GM19463 (cell line): Measurements from ENCODE around the gene TRIP13.
A peak's percentile ranks its signal among the peaks of the same experiment; 100 is the strongest.

Experiments
- ATAC-seq: cut with Tn5 transposase; IDR thresholded peaks from one replicate; pipeline ENCODE4 v1.9.1; 2021; ENCODE audit warnings: mild to moderate bottlenecking, moderate library complexity; ENCODE audit not compliant: unreplicated experiment

TRIP13 gene

DNA sequence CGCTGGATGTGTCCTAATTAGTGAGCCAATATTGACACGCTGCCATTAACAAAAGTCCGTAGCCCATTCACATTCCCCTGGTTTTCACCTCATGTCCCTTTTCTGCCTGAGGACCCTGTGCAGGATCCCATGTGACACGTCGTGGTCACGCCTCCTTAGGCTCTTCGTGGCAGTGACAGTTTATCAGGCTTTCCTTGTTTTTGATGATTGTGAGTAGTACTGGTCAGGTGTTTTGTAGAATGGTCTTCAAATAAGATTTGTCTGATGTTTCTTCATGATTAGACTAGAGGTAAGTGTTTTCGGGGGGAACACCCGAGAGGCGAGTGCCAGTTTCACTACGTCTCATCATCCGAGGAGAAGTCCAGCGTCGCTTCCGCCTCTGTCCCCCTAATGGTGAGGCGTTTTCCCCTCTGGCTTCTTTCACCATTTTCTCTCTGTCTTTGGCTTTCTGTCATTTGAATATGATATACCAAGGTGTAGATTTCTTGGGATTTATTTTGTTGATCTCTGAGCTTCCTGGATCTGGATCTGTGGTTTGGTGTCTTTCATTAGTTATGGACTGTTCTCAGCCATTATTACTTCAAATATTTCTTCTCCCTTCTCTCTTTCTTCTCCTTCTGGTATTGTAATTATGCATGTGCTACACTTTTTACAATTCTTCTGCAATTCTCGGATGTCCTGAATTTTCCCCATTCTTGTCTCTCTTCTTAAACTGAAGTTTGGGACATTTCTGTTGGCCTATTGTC lies 57.3 kb downstream of the TRIP13 start:
- no peak for ATAC-seq

DNA sequence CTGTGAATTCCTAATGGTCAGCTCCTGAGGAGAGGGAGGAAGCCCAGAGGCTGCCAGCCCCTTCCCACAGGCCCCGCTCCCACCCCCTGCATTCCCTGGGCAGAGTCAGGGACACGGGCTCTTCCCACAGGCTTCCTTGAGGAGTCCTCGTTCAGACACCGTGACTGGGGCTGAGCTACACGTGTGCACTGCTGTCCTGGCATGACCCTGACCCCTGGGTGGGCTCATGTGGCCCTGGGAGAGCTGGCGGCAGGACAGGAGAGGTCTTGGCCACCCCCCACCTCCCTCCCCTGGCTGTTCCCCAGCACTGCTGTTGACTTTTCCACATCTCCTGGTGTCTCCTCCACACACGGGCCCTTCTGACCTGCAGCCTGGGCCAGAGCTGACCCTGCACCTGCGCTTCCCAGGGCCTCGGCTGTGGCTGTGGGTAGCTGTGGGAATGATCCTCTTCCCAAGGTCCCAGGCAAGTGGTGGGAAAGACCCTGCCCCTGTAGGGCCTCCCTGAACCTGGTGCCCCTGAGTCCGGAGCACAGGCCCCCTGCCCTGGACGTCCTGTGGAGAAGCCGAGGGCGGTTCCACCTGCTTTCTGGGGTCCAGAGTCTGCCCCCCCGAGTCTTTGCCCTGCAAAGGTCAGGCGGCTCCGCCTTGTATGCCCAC lies 59.4 kb downstream of the TRIP13 start:
- no peak for ATAC-seq

DNA sequence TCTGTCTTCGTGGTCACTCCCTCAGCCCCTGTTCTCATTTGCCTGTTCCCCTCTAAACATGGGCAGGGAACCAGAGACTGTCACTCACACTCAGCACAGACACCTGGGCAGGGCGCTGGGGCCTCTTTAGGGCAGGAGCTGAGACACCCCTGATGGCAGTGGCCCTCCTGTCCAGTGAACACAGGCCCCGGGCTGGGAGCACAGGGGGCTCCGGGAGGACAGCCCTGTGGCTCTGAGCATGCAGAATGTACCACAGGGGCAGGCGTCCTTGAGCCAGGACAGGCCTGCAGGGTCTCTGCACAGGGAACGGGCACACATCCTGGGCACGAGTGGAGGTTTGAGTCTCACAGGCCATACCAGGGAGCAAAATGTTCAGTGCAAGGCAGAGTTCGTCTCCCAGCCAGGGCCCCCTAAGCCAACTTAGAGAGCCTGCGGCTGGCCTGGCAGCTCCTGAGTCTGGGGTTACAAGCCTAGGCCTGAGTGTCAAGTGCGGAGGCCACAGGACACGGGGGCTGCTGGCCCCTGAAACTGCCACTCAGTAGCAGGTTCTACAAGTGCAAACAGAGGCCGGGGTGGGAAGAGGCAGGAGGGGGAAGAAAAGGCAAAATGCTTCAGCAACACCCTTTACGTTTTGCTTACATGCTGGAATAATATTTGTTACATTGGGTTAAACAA lies 60.0 kb downstream of the TRIP13 start:
- ATAC-seq = no peak

DNA sequence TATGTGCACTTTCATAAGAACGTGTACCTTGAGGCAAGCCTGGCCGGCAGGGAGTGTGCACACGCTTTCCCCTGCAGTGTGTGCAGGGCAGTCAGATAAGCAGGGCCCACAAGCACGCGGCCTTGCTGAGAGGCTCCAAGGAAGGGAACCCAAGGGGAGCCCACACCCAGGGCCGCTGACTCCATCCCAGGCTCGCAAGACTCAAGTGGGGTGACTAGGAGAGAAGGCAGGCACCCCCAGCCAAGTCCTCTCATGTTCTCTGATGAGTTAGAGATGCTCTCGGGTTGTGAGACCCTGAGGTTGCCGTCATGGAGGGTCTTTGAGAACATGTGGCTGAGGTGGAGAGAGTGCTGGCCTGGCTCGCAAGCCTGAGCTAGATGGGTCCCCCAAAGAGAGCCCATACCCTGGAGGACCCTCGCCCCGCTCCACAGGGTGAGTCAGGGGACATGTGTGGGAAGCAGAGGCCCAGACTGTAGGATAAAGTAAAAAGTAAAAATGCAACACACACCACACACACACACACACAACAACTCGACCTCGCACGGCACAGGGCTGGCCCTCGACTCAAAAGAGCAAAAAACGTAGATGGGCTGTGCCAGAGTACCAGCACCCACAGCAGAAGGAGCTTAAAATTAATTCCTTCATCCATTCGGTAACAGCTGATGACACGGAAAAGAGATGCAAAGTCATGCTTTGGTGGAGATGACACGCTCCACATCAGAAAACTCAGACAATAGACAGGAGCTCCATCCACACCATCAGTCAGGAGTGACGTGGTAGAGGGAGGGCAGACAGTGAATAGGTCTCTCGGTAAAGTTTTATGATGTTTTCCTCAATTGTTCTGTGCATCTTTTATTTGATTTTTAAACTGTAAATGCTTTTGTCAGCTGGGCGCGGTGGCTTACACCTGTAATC lies 61.1 kb downstream of the TRIP13 start:
- no peak for ATAC-seq

DNA sequence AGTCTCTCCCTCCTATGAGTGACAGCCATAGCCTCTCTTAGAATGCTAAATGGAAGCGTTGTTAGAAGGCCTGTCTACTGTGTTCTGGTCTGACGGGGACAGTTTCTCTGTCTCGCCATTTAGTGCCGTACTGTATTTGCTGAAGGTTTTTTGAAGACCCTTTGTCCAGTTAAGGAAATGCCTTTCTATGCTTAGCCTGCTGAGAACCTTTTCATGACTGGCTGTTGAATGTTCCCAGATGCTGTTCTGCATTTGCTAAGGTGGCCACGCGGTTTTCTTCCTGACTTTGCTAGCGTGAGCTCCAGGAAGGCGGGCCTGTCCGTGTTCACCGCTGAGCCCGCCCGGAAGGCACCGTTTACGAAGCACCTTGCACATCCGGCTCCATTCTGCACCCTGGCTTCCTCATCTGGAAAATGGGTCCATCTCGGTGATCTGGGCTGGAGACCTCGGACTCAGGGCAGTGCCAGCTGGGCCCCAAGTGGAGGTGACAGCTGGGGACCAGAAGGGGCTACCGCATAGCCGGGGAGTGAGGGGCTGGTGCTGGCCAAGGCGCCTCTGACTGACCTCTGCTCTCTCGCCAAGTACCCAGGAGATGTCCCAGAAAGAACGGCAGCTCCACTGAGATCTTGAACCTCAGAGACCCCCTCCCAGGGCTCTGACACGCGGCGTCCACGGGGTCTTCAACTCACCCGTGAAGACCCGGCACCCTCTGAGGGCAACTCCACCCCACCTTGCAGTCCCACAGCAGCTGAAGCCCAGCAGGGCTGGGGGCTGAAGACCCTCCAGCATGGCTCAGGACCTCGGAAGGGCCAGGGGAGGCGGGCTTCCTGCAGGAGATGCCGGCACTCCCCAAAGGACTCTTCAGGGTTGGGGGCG lies 63.4 kb downstream of the TRIP13 start:
- ATAC-seq = no peak

DNA sequence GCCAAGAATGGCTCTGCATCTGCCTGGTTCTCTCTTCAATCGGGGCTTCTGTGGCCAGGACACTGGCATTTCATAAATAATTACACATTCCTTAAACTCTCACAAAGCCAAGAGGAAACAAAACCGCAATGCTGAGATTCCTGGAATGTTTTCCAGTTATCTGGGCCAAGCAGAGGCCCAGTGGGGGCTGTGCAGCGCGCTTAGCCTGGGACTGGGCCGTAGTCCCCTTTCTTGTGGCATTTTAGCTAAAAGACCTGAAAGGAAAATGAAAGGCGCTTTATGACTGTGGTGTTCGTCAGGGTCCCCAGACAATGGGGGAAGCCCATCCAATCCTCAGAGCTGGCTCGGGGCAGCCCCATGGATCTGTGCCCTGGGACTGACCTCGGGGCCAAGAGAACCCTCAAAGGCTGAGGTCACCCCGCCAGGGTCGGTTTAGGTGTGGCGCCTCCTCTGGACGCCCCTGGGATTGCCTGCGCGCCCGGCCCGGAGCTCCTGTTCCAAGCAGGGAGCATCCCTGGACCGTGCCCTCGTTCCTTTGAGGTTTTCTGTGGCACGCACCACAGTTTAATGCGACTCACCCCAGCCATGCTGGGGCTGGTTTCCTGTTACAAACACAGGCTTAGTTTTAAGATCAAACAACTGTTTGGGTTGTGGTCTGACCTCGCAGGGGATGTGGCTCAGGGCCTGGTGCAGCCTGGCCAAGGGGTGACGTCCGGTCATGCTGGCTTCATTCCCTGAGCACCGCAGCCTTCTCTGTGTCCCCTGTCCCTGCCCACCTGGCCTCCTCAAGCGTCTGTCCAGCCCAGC lies 64.5 kb downstream of the TRIP13 start:
- ATAC-seq = peak; percentile 78

DNA sequence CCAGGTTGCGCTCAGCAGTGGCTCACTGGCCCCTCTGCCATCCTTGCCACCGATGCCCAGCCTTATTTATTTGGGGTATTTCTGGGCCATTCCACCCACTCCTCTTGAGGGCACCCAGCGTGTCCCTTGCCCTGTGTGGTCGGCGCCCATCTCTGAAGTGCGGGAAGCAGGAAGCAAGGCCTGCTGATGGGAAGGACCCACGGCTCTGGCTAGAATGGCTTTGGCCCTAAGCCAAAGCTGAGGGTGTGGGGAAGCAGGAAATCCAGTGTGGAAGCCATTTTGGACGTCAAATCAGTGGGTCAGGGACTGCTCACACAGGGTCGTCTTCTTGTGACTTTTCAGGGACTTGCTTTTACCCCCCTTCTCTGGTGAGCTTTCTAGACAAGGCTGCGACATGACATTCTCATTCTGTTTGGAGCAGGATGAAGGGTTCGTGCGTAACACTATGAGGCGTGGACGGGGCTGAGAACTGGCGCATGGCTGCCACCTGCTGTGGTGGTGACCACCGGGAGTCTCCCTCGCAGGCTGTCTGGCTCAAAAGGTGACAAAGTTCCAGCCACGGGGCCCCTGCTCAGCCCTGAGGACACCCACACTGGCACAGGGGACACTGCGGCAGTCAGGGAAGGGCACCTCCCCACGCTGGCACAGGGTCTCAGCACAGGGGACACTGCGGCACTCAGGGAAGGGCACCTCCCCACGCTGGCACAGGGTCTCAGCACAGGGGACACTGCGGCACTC lies 65.2 kb downstream of the TRIP13 start:
- no peak for ATAC-seq

DNA sequence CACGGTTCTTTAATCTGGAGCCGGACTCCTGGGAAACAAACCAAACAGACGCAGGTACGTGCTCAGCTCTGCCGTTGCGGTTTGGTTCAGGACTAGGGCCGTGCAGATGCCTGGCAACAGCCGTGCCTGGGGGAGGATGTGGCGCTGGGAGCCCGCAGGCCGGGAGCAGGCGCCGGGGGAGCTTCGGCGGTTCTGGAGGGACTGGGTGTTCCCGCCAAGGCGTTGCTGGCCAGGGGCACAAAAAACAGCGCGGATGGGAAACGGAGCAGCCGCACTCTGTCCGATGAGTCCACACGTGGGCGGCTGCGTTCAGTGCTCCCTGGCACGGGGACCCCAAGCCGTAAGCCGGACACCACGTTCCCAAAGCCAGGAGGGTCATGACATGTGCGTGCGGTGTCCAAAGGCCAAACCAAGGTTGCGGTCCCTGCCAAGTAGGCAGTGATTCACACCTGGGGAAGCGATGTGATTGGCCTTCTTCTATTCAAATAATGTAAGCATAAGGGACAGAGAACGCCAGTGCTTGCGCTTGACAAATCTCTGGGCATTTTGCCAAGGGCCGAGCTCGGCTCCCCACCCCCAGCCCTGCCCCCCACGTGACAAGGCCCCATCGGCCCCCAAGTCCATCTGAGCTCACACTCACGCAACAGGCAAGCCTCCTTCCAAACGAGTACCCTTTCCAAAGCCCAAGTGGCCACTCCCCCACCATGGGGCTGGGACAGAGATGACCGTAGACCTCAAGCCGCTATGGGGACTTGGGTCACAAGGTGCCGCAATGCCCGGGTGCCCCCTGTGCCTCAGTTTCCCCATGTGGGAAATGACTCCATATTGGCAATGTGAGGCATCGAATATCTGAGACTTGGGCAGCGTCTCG lies 66.3 kb downstream of the TRIP13 start:
- no peak for ATAC-seq

DNA sequence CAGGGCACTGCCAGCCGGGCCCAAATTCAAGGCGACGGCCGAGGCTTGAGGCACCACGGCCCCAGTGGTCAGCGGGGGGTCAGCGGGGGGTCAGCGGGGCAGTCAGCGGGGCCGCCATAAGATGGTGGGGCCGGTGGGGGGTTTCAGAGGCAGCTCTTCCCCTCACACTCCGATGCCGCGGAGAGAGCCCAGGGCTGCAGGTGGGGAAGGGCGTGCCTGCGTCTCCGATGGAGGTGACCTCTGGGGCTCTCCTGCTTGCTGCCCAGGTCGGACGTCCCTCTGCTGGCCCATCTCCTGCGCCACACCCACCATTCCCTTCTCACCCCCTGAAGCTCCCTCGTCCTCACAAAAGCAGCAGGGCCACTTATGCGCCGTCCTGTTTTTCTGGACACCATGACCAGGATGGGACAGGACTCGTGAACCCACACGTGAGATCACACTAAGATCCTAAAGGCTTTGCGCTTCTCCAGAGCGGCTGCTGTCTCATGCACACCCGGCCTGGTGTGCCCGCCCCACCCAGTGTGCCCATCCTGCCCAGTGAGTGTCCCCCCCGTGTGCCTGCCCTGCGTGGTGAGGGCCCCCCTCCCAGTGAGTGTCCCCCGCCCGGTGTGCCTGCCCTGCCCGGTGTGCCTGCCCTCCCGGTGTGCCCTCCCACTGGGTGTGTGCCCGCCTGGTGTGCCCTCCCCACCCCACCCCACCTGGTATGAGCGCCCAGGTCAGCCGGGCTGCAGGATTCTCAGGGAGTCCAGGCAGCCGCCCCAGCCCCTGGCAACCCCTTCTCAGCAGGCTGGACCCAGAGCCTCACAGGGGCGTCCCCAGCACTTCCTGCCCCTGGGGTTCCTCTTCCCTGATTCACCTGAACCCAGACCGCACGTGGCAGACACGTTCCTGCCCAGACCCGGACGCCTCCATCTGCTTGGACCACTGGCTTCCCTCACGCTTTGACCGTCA lies 67.2 kb downstream of the TRIP13 start:
- ATAC-seq = no peak

DNA sequence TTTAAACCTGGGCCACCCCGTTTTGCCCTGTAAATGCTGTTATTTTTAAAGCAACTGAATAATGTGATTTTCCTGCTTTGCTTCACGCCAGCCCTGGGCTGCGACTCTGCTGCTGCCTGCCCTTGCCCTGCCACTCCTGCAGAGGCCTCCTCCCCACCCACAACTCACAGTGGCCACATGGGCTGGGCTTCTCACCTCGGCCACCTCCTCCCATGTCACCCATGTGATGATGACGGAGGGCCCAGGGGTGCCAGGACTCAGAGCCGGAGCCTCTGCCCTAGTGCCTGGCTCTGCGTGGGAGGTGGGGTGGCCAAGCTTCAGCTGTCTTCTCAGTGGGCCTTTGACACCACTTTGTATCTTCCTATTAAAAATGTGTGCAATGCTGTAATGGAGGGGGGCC lies 67.9 kb downstream of the TRIP13 start:
- no peak for ATAC-seq

DNA sequence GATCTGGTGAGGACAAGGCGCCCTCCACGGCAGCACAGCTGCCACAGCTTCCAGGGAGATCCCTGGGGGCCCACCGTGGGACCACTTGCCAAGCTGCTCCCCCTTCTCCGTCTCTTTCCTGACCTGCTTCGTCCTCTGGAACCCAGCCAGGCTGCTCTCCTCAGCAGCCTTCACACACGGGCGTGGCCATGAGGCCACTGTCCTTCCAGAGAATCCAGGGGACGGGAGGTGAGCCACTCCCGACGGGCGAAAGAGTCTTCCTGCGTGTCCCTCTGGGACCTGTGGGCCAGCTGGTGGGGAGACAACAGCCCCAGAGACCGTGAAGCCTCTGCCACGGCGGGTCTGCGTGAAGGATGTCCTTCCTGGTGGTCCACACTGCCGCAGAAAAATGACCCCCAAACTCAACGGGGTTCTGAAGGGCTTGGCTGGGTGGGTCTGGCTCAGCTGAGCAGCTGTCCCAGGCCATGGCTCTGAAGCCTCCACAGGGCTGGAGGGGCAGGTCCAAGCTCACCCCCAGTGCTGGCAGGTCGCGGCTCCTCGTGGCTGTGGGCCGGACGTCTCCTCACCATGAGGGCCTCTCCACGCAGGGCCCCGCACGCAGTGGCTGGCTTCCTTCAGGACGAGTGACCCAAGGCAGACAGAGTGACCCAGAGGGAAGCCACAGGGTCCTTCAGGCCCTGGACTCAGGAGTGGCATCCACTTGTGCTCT lies 68.5 kb downstream of the TRIP13 start:
- ATAC-seq = no peak

DNA sequence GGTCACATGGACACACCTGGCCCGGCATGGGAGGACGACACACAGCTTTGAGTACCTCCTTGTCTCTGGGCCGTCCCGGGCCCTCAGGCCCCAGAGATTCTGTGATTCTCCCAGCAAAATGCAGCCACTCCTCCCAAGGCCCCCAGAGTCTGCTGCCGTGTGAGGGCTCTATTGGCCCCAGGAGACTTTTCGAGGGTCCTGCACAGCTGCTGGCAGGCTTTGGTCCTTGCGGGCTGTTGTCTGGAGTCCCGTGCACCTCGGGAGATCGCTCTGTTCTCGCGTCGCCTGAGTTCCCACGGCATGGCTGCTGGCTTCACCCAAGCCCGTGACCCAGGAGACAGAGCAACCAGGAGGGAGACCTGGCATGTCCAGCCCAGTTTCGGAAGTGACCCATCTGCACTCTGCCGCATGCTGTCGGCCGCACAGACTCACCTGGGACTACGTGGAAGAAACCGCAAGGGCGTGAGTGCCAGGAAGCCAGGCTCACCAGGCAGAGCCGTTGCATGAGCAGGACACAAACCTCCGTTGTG lies 69.1 kb downstream of the TRIP13 start:
- ATAC-seq = no peak

DNA sequence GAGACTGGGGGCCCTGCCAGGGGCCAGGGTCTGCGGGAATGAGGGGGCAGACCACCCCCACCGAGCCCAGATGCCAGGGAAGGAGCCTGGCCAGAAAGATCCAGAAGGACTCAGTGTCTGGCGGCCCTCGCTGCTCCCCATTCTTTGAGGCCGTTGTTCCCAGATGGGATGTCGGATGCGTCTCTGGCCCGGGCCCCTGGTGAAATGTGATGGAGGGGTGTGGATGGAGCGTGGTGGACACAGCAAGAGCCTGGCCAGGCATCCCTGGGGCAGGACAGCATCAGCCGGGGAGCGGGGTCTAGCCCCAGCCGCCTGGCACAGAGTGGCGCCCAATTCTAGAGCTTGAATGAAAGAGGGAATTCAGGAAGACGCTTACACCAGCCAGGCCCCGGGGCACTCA lies 69.7 kb downstream of the TRIP13 start:
- no peak for ATAC-seq

DNA sequence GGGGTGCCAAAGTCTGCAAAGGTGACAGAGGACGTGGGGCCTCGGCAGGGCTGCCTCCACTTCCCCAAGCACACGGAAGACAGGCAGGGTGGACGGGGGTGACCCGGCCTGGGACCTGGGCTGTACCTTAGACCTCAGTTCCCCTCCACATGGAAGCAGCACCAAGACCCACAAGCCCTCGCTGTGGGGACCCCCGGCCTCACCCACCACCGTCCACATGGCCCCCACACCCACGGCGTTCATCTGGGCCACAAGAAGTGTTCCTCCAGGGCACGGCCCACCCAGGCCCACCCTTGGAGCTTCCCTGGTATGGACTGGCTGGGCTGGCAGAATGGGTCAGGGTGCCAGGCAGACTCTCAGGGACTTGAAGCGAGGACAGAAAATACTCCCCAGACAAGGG lies 70.1 kb downstream of the TRIP13 start:
- no peak for ATAC-seq

DNA sequence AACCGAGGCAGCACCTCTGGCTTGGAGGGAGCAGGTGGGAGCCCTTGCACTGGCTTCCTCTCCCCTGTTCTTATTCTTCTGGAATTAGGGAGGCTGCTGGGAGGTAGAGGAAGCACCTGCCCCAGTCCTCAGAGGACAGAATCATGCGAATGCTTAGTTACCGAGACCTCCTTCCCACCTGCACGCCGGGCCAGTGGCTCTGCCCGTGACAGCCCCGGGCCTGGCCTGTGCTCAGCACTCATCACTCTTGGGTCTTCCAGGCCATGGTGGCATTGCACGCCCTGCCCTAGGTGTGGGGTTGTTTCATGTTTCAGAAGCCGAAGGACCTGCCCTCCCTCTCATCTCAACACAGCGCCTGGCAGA lies 70.6 kb downstream of the TRIP13 start:
- ATAC-seq = no peak
